ENCODE data around the gene RERG.

RERG gene

DNA sequence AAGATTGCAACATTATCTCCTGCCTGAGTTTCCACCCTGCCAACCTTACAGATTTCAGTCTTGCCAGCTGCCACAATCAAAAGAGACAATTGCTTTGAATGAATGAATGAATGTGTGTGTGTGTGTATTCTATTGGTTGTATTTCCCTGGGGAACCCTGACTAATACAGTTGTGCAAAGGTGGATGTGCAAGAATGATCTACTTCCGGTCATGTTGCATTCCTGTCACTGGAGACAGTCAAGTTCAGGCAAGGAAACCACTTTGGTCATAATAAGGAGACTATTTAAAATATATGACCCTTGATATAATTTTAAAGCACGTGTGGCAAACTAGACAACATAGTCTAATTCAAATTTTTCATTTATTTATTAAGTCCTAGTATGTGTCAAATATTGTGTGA lies 13.1 kb downstream of the RERG start:
- TF ChIP-seq, protein P1, sequence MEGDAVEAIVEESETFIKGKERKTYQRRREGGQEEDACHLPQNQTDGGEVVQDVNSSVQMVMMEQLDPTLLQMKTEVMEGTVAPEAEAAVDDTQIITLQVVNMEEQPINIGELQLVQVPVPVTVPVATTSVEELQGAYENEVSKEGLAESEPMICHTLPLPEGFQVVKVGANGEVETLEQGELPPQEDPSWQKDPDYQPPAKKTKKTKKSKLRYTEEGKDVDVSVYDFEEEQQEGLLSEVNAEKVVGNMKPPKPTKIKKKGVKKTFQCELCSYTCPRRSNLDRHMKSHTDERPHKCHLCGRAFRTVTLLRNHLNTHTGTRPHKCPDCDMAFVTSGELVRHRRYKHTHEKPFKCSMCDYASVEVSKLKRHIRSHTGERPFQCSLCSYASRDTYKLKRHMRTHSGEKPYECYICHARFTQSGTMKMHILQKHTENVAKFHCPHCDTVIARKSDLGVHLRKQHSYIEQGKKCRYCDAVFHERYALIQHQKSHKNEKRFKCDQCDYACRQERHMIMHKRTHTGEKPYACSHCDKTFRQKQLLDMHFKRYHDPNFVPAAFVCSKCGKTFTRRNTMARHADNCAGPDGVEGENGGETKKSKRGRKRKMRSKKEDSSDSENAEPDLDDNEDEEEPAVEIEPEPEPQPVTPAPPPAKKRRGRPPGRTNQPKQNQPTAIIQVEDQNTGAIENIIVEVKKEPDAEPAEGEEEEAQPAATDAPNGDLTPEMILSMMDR (IDR thresholded peaks at IDR 0.05; ENCODE audit: extremely low read depth, missing control alignments), result no peak
- no peak for DNase-seq (ENCODE audit: low spot score)

DNA sequence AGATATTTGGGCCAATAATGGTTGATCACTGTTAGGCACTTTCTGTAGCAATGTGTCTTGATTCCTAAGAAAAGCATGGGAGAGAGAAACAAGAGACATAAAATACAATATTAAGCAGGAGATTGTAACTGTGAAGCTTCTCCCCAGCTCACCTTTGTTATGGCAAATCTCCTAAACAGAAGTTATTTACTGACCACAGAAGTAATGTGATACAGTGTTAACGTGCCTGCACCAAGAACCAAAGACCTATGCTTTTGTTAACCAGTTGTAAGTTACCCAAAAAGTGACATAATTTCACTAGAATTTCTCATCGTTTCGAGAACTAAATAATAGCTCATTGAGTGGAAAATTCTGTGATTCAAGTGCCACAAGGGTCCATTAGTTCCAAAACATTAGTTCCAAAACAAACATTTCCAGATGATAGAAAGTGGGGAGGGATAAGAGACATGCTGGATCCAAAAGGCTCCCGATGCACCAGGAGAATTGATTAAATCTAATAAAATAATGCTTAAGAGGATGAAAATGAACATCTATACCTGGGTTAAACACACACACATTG lies 14.3 kb downstream of the RERG start:
- TF ChIP-seq, protein P1 (IDR thresholded peaks at IDR 0.05; ENCODE audit: extremely low read depth, missing control alignments), result no peak
- no peak for DNase-seq (ENCODE audit: low spot score)

DNA sequence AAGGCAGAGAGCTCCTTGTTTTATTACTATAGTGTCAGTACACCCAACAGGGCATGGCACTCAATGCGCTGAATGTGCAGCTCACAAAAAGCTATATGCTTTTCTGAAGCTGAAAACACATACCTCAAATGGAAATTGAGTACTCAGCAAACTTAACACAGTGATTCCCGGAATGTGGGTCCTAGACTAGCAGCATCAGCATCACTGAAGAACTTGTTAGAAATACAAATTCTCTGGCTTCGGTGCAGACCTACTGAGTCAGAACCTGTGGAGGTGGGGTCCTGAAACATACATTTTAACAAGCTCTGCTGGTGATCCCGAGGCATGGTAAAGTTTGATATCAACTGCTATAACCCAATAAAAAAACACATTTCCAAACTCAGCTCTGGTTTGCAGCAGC lies 14.9 kb downstream of the RERG start:
- DNase-seq (ENCODE audit: low spot score), result no peak
- TF ChIP-seq, protein P1 (IDR thresholded peaks at IDR 0.05; ENCODE audit: extremely low read depth, missing control alignments), result no peak

DNA sequence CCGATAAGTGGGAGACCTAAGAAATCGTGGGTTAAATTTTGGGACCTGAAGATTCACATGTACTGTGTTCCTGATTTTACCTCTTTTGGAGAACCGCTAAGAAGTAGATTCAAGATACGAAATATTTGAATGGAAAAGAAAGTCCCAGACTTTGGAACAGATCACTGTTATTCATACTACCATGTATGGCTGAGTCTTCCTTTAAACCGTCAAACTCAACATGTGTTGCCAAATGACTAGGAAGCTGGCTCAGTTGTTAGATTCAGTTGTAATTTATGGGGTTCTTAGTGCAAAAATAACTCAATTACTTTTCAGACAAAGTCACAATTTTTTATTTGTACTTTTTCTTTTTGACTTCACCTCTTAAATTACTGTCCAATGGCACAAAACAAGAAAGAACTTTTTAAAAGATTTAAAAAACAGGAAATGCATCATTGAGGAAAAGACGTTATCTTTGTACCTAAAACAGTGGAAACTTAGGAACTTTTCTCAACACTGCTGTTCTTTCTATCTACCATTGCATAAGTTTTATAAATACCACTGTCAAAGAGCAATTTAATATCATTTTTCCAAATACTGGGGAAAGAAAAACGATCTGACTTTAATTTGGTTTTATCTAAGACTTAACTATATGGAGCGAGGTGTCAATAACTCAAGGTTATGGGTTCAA lies 15.7 kb downstream of the RERG start:
- TF ChIP-seq, protein P1 (IDR thresholded peaks at IDR 0.05; ENCODE audit: extremely low read depth, missing control alignments), result no peak
- no peak for DNase-seq (ENCODE audit: low spot score)

DNA sequence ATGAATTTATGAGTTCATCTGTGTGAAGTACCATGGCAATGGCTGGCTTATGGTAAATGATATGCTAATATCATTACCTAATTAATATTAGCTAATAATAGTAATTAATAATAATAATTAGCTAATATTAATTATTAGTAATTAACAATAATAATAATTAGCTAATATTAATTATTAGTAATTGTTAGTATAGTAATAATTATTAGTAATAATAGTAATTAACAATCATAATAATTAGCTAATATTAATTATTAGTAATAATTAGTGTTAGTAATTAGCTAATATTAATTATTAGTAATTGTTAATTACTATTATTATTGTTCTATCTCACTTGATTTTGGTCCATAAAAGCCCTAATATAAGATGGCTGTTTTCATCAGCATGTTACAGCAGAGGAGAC lies 19.8 kb downstream of the RERG start:
- TF ChIP-seq, protein P1 (IDR thresholded peaks at IDR 0.05; ENCODE audit: extremely low read depth, missing control alignments), result no peak
- DNase-seq (ENCODE audit: low spot score), result no peak

DNA sequence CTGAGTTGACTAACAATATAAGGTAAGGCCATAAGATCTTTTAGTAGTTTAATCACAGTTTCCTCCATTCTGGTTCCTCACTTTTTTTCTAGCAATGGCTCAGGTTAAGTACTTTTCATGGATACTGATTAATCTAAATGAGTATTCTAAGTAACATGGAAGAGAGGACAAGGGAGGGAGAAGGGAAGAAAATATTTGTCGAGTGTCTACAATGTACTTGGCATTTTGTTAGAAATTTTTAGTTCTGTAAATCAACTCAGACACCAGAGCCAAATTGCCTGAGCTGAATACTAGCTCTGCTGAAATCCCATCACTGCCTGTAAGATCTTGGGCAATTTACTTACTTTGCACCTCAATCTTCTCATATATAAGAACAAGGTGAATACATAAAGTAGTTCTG lies 20.2 kb downstream of the RERG start:
- TF ChIP-seq, protein P1 (IDR thresholded peaks at IDR 0.05; ENCODE audit: extremely low read depth, missing control alignments), result no peak
- no peak for DNase-seq (ENCODE audit: low spot score)

DNA sequence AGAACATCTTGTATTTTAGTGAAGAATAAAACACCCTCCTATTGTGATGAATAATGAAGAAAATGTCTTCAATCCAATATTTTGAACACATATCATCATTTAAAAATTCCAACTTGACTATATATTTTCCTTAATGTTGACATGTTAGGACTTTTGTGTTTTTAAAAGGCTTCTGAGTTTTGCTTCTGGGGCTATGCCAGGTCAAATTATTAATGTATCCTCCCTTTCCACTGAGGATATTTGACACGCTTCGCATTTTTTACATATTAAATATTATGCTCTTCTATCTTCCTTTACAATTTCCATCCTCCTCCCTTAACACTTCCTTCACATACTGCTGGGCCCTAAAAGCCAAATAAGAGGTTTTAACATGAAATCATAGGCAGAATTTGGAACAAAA lies 20.6 kb downstream of the RERG start:
- TF ChIP-seq, protein P1 (IDR thresholded peaks at IDR 0.05; ENCODE audit: extremely low read depth, missing control alignments), result no peak
- no peak for DNase-seq (ENCODE audit: low spot score)
